Measurements from ENCODE around the gene HS3ST3B1.

The HS3ST3B1 gene

GRCh38 chr17:14321980-14322776 lies 21.3 kb downstream of the HS3ST3B1 start:
- H3K36me3 ChIP-seq: no peaks in the 10 kb centered on the region
- peaks cover 14 to 15% of the 10 kb centered on the region in 2 experiments for H3K4me1 ChIP-seq (ENCODE audit: control insufficient read depth in 1 of 2, insufficient read depth in 1 of 2, low read depth in 1 of 2, low read length in 1 of 2)
- no peaks in the 10 kb centered on the region for H3K9me3 ChIP-seq
- H3K4me3 ChIP-seq (ENCODE audit: low read depth in 1 of 2, low read length in 1 of 2): no peak overlapping the region
- no peak for TF ChIP-seq CTCF (IDR thresholded peaks at IDR 0.05)
- H3K27ac ChIP-seq: no peak overlapping the region
- no peaks in the 10 kb centered on the region for H3K27me3 ChIP-seq

- Histone ChIP-seq H3K4me3 (ENCODE audit: low read depth in 1 of 2, low read length in 1 of 2) (no peak overlapping the region), H3K9me3 (no peaks in the 10 kb centered on the region), H3K4me1 (ENCODE audit: control insufficient read depth in 1 of 2, insufficient read depth in 1 of 2, low read depth in 1 of 2, low read length in 1 of 2) (peaks cover 12 to 13% of the 10 kb centered on the region in 2 experiments), H3K27me3 (no peaks in the 10 kb centered on the region), H3K27ac (no peak overlapping the region), H3K36me3 (no peaks in the 10 kb centered on the region)
- no peak for TF ChIP-seq CTCF (IDR thresholded peaks at IDR 0.05)
These were observed 22.7 kb downstream of the HS3ST3B1 start for GRCh38 chr17:14323522-14323981.

- H3K9me3 ChIP-seq: no peaks in the 10 kb centered on the region
- H3K4me1 ChIP-seq (ENCODE audit: control insufficient read depth in 1 of 2, insufficient read depth in 1 of 2, low read depth in 1 of 2, low read length in 1 of 2): peaks cover 13 to 18% of the 10 kb centered on the region in 2 experiments
These were observed 24.8 kb downstream of the HS3ST3B1 start for GRCh38 chr17:14325618-14326167.

GRCh38 chr17:14329900-14330491 lies 29.1 kb downstream of the HS3ST3B1 start:
- no peak overlapping the region for H3K27ac ChIP-seq
- no peaks in the 10 kb centered on the region for H3K36me3 ChIP-seq
- TF ChIP-seq CTCF (IDR thresholded peaks at IDR 0.05): no peak
- H3K9me3 ChIP-seq: no peaks in the 10 kb centered on the region
- H3K27me3 ChIP-seq: no peaks in the 10 kb centered on the region
- peaks cover 12 to 14% of the 10 kb centered on the region in 2 experiments for H3K4me1 ChIP-seq (ENCODE audit: control insufficient read depth in 1 of 2, insufficient read depth in 1 of 2, low read depth in 1 of 2, low read length in 1 of 2)
- no peak overlapping the region for H3K4me3 ChIP-seq (ENCODE audit: low read depth in 1 of 2, low read length in 1 of 2)

More at GRCh38 chr17:14325618-14326167, 24.8 kb downstream of the HS3ST3B1 start:
- no peaks in the 10 kb centered on the region for H3K36me3 ChIP-seq
- no peak overlapping the region for H3K27ac ChIP-seq
- no peaks in the 10 kb centered on the region for H3K27me3 ChIP-seq
- H3K4me3 ChIP-seq (ENCODE audit: low read depth in 1 of 2, low read length in 1 of 2): no peak overlapping the region
- no peak for TF ChIP-seq CTCF (IDR thresholded peaks at IDR 0.05)

- Histone ChIP-seq H3K36me3 (no peaks in the 10 kb centered on the region), H3K27ac (no peak overlapping the region), H3K4me1 (ENCODE audit: control insufficient read depth in 1 of 2, insufficient read depth in 1 of 2, low read depth in 1 of 2, low read length in 1 of 2) (peaks cover 12 to 14% of the 10 kb centered on the region in 2 experiments), H3K27me3 (no peaks in the 10 kb centered on the region), H3K4me3 (ENCODE audit: low read depth in 1 of 2, low read length in 1 of 2) (no peak overlapping the region), H3K9me3 (no peaks in the 10 kb centered on the region)
- no peak for TF ChIP-seq CTCF (IDR thresholded peaks at IDR 0.05)
These were observed 29.6 kb downstream of the HS3ST3B1 start for GRCh38 chr17:14330492-14330962.

Data from neutrophil (primary cell).